CD4-positive, alpha-beta T cell treated with Interleukin-12 subunit alpha and Interleukin-12 subunit beta, for 1 hour (primary cell): ENCODE measurements around the gene TPH1.
"Not testable (repeated sequence)": the region's sequence is repeated elsewhere in the genome, so short reads cannot be mapped to it uniquely, and the experiment has no call there.

Experiments used
- DNase-seq: peaks from one replicate; pipeline ENCODE4 v3.0.0-alpha.2; 2020

Gene TPH1

GRCh38 chr11:18019650-18020049 is 26.4 kb downstream of the TPH1 start:
- no peak for DNase-seq

DNA sequence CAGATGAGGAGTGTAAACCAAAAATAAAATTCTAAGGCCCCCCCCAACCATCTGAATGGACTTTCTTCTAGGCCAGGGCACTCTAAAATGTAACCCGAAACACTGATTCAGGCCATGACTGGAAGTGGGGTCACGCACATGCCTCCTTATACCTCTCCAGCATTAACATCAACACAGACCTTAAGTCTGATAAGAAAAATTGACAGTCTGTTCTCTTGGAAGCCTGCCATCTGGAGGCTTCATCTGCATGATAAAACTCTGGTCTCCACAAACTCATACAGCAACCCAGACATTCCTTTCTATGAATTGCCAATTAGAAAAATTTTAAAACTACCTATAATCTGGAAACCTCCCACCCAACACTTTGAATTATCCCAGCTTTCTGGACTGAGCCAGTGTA is 29.3 kb downstream of the TPH1 start:
- no peak for DNase-seq

- DNase-seq = no peak
Measured at GRCh38 chr11:18014876-18015275, 31.2 kb downstream of the TPH1 start.

GRCh38 chr11:18013790-18014507 is 32.1 kb downstream of the TPH1 start:
- DNase-seq = no peak

- DNase-seq = peak; percentile 96
Measured at GRCh38 chr11:18012906-18013781, 32.9 kb downstream of the TPH1 start, which contains the start of gene SERGEF. Gene SERGEF (minus strand): TSS chr11:18013047. CDS start chr11:18013010, 37 bp downstream.

DNA sequence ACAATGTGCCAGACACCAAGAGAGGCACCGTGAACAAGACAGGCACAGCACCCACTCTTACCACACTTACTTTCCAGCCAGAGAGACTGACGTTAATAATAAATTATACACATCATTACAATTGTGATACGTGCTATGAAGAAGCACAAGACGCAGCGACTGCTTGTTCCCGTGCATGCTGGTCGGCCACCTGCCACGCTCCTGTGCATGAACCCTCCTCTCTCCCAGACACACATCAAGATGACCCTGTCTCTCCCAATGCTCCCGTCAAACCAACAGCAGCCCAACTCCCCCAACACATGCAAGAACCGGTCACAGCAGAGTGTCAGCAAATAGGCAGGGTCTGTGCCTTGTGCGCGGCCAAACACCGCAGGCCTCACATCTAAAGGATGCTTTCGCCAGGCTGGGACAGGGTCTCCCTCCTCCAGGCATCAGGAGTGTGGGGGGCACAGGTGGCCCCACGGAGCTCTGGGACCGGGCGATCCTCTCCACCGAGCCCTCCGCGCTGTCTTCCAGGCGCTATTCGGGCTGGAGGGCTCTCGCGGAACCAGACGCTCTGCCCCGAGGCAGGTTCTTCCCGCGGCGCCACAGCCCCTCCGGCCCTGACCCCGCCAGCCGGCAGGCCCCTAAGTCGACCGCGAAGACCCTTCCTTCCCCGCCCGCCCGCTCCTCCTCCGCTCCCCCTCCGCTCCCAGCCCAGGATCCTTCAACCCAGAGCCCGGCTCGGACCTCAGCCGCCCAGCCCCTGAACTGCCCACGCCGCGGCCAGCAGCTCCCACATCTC is 33.8 kb downstream of the TPH1 start:
- DNase-seq = no peak

DNA sequence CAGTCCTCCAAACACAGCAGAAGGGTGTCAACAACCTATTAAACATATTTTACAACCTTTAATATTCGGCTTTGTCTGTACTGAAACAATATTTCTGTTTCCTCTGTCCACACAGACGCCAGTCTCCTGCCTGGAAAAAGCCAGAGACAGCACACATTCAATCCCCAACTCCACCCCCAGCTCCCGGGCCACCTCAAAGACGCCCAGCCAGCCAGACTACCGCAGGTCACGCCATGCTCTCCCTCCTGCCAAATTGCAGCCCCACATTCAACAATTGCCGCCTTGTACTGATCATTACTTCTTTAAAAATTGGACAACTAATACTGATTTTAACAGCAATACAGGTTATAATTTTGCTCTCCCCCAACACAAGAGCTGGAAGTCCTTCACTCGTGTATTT is 34.4 kb downstream of the TPH1 start:
- DNase-seq = peak; percentile 4

GRCh38 chr11:18010977-18011586 is 35.0 kb downstream of the TPH1 start:
- DNase-seq = peak; percentile 13

DNA sequence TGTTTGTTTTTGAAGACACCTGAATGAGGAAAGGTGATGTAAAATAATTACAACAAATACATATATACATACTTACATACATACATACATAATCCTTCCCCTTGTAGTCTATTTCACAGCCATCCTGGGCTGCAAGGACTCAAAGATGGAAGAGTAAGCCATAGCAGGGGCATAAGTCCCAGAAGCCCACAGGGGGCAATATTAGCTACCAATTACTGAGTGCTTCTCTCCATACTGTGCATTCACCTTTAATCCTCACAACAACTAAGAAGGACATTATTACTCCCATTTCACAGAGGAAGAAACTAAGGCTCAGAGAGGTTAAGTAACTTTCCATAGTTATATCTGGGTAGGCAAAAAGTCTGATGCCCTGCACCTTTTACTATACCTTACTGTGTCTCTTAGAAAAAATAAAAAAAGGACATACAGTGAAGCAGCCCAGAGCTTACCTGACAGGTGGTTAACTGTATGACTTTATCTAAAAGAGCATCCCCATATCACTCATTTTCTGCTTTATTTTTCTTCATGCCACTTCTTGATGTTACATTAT is 35.9 kb downstream of the TPH1 start:
- peak; percentile 31 for DNase-seq

DNA sequence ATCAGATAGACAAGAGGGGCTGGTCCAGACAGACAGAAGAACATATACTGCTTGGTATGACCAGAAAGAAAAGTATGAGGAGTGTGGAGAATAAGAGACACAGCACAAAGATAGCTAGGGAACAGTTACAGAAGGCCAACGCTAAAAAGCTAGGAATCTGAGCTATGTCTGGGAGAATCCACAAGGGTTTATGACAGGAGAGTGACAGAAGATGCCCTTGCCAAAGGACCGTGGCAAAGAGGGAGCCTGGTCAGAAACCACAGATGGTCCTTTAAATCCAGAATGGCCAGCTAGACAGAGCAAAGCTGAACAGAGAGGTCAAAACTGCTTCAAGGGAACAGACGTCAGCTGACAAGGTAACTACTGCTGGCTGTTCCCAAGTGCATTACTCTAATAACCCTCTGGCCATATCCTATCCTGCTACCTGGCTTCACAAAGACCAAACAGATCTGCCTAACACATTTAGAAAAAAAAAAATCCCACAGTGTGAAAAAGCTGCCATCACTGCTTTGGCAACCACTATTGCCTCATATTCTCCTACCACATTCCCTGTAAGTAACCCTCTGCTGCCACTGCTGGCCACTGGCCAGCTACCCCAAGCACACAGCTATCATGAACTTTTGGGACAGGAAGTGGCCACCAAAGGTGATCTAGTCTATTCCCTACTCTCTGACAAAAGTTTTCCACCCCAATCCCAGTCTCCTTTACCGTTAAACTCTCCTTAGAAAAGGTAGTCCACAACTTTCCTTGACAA is 40.5 kb downstream of the TPH1 start:
- DNase-seq = no peak

- DNase-seq = no peak
Measured at GRCh38 chr11:18001191-18001590, 44.9 kb downstream of the TPH1 start.

GRCh38 chr11:18000760-18001159 is 45.3 kb downstream of the TPH1 start:
- no peak for DNase-seq

GRCh38 chr11:18000128-18000527 is 45.9 kb downstream of the TPH1 start:
- DNase-seq = not testable (repeated sequence)
